Superior temporal gyrus (tissue), 1 donor: ENCODE data around the gene RILPL1.
"Not testable (repeated sequence)": the region's sequence is repeated elsewhere in the genome, so short reads cannot be mapped to it uniquely, and the experiment has no call there.

ENCODE experiments used
- DNase-seq: peaks from one replicate; pipeline ENCODE4 v3.0.0-alpha.2; 2016; ENCODE audit errors: extremely low spot score

RILPL1 gene

GRCh38 chr12:123533672-123534643, at the start of gene RILPL1:
Gene RILPL1, minus strand, starts transcription at chr12:123533719. Its CDS starts 237 bp downstream, at chr12:123533482.
- peak; percentile 52 for DNase-seq

- no peak for DNase-seq
These were observed 47.3 kb upstream of the RILPL1 start for GRCh38 chr12:123580772-123581171.

GRCh38 chr12:123578829-123579228, 45.3 kb upstream of the RILPL1 start:
- not testable (repeated sequence) for DNase-seq

DNA sequence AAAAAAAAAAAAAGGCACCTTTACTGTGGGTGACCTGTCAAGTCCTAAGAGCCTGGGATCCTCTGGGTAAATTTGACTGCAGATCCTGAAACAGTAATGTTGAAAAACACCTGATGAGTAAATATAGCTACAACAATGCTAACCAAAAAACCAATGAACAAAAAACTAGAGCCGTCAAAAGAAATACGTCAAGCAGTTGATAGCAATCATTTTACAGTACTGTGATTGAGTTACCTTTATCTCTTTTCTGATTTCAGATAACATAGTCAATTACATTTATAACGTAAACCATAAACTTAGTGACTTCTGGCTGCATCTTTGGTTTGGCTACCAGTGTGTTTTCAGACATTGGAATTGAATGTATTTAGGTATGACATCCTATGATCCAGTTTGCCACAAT, 44.7 kb upstream of the RILPL1 start:
- DNase-seq, result no peak

- DNase-seq, result no peak
These were observed 43.1 kb upstream of the RILPL1 start for GRCh38 chr12:123576611-123577010.

DNA sequence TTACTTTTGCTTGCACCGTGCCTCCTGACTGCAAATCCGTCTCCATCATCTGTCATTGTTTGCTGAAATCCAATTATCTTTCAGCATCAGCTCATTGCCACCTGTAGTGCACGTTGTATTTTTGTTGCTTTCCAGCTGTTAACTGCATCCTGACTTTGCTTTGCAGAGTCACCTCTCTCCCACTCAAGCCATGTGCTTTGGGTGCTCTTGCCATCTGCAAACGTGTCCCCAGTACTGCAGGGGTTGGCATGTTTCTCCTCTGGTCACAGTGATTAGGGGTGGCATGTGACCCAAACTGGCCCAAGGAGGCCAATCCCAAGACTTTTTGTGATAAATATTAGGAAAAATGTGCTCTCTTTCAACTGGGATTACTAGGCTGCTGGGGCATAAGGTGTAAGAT, 40.4 kb upstream of the RILPL1 start:
- no peak for DNase-seq

DNA sequence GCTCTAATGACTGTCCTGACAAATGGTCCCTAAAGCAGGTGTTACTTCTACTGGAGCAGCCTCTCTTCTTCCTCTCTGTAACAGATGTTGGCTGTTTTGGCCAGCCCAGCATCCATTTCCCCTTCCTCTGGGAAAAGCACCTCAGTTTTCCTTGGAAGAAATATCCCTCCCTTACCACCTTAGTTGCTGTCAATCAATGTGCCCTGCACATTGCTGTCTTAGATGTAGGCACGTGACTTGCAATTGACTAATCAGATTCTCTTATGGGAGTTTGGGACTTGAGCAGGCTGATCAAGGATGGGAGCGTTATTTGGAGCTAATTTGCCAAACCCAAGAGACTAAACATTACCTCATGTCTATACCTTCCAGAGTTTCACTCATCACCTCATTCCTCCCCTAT, 38.9 kb upstream of the RILPL1 start:
- no peak for DNase-seq

DNA sequence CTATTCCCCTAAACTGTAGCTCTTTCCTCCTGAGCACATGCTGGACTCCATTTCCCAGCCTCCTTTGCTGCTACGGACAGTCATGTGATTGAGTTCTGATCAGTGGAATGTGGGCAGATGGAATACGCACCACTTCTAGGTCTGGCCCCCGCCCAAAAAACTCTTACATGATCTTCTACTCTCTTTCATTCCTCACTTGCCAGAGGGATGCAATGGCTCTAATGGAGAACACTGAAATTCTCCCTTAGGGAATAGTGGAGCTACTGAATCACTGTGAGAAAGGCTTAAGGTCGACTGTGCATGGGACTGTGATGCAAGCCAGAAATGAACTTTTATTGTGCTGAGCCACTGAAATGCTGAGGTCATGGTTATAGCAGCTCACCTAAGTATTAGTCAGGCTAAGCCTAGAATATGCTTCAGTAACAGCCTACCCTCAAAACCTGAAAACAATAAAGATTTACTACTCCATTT, 37.9 kb upstream of the RILPL1 start:
- peak; percentile 65 for DNase-seq

GRCh38 chr12:123559468-123559867, 25.9 kb upstream of the RILPL1 start:
- no peak for DNase-seq

DNA sequence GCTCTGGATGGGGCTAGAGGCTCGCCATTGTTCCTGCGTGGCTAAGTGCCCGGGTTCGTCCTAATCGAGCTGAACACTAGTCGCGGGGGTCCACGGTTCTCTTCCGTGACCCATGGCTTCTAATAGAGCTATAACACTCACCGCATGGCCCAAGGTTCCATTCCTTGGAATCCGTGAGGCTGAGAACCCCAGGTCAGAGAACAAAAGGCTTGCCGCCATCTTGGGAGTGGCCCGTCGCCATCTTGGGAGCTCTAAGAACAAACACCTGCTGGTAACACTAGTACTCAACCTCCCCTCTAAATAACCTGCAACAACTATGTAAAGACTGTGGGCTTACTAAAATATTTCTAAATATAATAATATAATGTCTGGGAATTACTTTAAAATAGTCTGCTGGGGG, 25.0 kb upstream of the RILPL1 start:
- DNase-seq, result not testable (repeated sequence)

- not testable (repeated sequence) for DNase-seq
These were observed 21.3 kb upstream of the RILPL1 start for GRCh38 chr12:123554843-123555242.

DNA sequence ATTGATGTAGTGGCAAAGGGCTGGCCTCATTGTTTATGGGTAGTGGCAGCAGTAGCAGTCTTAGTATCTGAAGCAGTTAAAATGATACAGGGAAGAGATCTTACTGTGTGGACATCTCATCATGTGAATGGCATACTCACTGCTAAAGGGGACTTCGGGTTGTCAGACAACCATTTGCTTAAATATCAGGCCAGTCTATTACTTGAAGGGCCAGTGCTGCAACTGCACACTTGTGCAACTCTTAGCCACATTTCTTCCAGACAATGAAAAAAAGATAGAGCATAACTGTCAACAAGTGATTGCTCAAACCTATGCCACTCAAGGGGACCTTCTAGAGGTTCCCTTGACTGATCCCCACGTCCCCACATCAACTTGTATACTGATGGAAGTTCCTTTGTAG, 20.6 kb upstream of the RILPL1 start:
- not testable (repeated sequence) for DNase-seq

DNA sequence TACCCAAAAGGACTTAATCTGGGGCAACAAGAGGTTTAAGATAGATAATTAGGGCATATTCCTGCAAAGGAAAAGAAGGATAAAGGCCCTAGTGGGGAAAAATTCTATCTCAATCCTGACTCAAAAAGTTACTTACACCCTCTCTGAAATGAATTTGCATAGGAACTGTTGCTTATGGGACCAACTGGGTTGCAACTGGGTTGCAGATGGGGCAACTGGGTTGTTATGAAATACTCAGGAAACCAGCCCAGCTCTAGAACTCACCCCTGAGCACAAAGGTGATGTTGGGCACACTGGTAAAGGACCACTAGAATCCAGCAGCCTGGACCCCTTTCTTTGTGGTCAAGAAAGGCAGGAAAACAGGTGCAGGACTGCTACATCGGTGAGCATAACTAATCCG, 17.2 kb upstream of the RILPL1 start:
- DNase-seq, result no peak

- DNase-seq, result no peak
These were observed 14.6 kb upstream of the RILPL1 start for GRCh38 chr12:123548107-123548506.

GRCh38 chr12:123546281-123546680, 12.8 kb upstream of the RILPL1 start:
- DNase-seq, result no peak

GRCh38 chr12:123543541-123543940, 10.0 kb upstream of the RILPL1 start:
- DNase-seq, result no peak

- no peak for DNase-seq
These were observed 7.6 kb upstream of the RILPL1 start for GRCh38 chr12:123540899-123541662.

- DNase-seq, result not testable (repeated sequence)
These were observed 2.4 kb upstream of the RILPL1 start for GRCh38 chr12:123535952-123536351.

GRCh38 chr12:123532808-123533649, 490 bp downstream of the RILPL1 start:
- no peak for DNase-seq

GRCh38 chr12:123532019-123532418, 1.5 kb downstream of the RILPL1 start:
- DNase-seq, result peak; percentile 35

GRCh38 chr12:123531091-123531490, 2.4 kb downstream of the RILPL1 start:
- DNase-seq, result peak; percentile 17

- no peak for DNase-seq
These were observed 2.9 kb downstream of the RILPL1 start for GRCh38 chr12:123530668-123531067.
